ENCODE measurements around the gene LARP1B.

DNA sequence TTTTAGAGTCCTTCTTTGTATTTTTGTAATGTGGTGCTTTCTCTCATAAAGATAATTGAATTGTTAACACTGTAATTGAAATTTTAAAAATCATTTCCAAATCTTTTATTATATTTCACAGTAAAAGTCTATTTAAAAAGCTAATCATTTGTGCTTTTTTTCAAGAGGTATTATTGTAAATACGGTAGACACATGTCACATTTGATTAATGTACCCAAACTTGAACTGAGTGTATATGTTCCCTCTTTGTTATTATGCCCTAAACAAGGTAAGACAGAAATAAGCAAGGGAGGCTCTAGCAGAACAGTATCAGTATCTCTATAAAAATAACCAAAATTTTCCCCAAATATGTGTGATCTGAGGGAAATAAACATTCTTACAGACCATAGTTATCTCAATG, 21.5 kb upstream of the LARP1B start:
- TF ChIP-seq, protein P1, sequence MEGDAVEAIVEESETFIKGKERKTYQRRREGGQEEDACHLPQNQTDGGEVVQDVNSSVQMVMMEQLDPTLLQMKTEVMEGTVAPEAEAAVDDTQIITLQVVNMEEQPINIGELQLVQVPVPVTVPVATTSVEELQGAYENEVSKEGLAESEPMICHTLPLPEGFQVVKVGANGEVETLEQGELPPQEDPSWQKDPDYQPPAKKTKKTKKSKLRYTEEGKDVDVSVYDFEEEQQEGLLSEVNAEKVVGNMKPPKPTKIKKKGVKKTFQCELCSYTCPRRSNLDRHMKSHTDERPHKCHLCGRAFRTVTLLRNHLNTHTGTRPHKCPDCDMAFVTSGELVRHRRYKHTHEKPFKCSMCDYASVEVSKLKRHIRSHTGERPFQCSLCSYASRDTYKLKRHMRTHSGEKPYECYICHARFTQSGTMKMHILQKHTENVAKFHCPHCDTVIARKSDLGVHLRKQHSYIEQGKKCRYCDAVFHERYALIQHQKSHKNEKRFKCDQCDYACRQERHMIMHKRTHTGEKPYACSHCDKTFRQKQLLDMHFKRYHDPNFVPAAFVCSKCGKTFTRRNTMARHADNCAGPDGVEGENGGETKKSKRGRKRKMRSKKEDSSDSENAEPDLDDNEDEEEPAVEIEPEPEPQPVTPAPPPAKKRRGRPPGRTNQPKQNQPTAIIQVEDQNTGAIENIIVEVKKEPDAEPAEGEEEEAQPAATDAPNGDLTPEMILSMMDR (IDR thresholded peaks at IDR 0.05): no peak
- TF ChIP-seq POLR2AphosphoS5 (IDR thresholded peaks at IDR 0.05): no peak

Data from sigmoid colon (tissue), 4 donors.